ENCODE data around the gene CYLD.

The CYLD gene

DNA sequence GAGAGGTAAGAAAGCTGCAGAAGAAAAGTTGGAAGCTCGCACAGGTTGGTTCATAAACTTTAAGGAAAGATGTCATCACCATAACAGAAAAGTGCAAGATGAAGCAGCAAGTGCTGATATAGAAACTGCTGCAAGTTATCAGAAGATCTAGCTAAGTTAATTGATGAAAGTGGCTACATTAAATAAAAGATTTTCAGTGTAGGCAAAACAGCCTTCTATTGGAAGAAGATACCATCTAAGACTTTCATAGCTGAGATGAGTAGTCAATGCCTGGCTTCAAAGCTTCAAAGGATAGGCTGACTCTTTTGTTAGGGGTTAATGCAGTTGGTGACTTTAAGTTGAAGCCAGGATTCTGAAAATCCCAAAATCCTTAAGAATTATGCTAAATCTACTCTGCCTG, 24.0 kb downstream of the CYLD start:
- no peaks in the 10 kb centered on the region for H3K27me3 ChIP-seq (ENCODE audit: insufficient read depth, poor library complexity, severe bottlenecking)
- peaks cover 17% of the 10 kb centered on the region for H3K4me1 ChIP-seq (ENCODE audit: insufficient read depth, poor library complexity, severe bottlenecking)
- ATAC-seq (ENCODE audit: low read depth) (no peak), DNase-seq (ENCODE audit: low spot score) (no peak)
- H3K27ac ChIP-seq (ENCODE audit: poor library complexity, severe bottlenecking): no peak overlapping the region
- H3K36me3 ChIP-seq (ENCODE audit: low read depth): peaks cover 13% of the 10 kb centered on the region; the same call in 1 of the 2 replicates
- peaks cover 7% of the 10 kb centered on the region for H3K9me3 ChIP-seq (ENCODE audit: severe bottlenecking)
- TF ChIP-seq, protein P1, sequence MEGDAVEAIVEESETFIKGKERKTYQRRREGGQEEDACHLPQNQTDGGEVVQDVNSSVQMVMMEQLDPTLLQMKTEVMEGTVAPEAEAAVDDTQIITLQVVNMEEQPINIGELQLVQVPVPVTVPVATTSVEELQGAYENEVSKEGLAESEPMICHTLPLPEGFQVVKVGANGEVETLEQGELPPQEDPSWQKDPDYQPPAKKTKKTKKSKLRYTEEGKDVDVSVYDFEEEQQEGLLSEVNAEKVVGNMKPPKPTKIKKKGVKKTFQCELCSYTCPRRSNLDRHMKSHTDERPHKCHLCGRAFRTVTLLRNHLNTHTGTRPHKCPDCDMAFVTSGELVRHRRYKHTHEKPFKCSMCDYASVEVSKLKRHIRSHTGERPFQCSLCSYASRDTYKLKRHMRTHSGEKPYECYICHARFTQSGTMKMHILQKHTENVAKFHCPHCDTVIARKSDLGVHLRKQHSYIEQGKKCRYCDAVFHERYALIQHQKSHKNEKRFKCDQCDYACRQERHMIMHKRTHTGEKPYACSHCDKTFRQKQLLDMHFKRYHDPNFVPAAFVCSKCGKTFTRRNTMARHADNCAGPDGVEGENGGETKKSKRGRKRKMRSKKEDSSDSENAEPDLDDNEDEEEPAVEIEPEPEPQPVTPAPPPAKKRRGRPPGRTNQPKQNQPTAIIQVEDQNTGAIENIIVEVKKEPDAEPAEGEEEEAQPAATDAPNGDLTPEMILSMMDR (IDR thresholded peaks at IDR 0.05; ENCODE audit: poor library complexity, severe bottlenecking): no peak
- no peak overlapping the region for H3K4me3 ChIP-seq (ENCODE audit: severe bottlenecking)

DNA sequence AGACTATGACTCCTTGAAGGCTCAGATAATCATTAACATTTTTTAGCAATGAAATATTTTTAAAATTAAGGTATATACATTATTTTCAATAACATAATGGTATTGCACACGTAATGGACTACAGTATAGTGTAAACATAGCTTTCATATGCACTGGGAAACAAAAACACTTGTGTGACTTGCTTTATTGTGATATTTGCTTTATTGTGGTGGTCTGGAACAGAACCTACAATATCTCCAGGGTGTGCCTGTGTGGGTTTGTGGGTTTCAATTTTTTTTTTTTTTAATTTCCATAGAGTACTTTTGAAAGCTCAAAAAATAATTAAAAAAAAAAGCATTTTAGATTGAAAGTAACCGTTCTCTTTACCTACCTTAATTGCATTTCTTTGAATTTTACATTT, 25.3 kb downstream of the CYLD start:
- H3K4me3 ChIP-seq (ENCODE audit: severe bottlenecking): no peak overlapping the region
- DNase-seq (ENCODE audit: low spot score): no peak

DNA sequence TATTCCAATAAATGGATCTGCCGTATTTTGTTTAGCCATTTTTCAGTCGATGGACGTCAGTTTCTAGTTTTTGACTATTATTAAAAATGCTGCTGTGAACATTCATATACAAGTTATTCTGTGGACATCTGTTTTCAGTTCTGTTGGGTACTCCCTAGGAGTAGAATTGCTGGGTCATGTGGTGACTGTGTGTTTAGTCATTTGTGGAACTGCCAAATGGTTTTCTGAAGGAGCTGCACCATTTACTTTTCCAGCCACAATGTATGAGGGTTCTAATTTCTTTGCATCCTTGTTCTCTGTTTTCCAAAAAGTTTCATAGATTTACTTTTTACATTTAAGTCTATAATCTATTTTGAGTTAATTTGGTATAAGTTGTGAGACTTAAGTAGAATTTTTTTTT, 29.5 kb downstream of the CYLD start:
- TF ChIP-seq, protein P1 (IDR thresholded peaks at IDR 0.05; ENCODE audit: poor library complexity, severe bottlenecking): no peak
- Histone ChIP-seq H3K27me3 (ENCODE audit: insufficient read depth, poor library complexity, severe bottlenecking) (no peaks in the 10 kb centered on the region), H3K4me3 (ENCODE audit: severe bottlenecking) (no peak overlapping the region), H3K4me1 (ENCODE audit: insufficient read depth, poor library complexity, severe bottlenecking) (no peaks in the 10 kb centered on the region), H3K36me3 (ENCODE audit: low read depth) (peaks cover 7% of the 10 kb centered on the region; the same call in 1 of the 2 replicates), H3K9me3 (ENCODE audit: severe bottlenecking) (no peaks in the 10 kb centered on the region), H3K27ac (ENCODE audit: poor library complexity, severe bottlenecking) (no peak overlapping the region)
- no peak for DNase-seq (ENCODE audit: low spot score)
- no peak for ATAC-seq (ENCODE audit: low read depth)

More for the DNA sequence above, 25.3 kb downstream of the CYLD start:
- Histone ChIP-seq H3K4me1 (ENCODE audit: insufficient read depth, poor library complexity, severe bottlenecking) (peaks cover 17% of the 10 kb centered on the region), H3K27ac (ENCODE audit: poor library complexity, severe bottlenecking) (no peak overlapping the region), H3K9me3 (ENCODE audit: severe bottlenecking) (peaks cover 7% of the 10 kb centered on the region), H3K27me3 (ENCODE audit: insufficient read depth, poor library complexity, severe bottlenecking) (no peaks in the 10 kb centered on the region), H3K36me3 (ENCODE audit: low read depth) (peaks cover 13% of the 10 kb centered on the region; the same call in 1 of the 2 replicates)
- TF ChIP-seq, protein P1 (IDR thresholded peaks at IDR 0.05; ENCODE audit: poor library complexity, severe bottlenecking): no peak
- ATAC-seq (ENCODE audit: low read depth): no peak

DNA sequence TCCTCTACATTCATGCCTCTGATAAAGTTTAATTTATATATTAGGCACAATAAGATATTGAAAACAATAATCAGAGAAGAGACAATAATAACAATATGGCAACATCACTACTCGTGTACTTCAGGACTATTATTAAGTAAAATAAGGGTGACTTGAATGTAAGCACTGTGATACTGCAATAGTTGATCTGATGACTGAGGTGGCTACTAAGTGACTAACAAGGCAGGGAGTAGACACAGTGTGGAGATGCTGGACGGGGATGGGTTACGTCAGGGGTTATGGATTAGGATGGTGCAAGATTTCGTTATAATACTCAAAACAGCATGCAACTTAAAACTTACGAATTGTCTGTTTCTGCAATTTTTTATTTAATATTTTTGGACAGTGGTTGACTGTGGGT, 32.5 kb downstream of the CYLD start:
- TF ChIP-seq, protein P1 (IDR thresholded peaks at IDR 0.05; ENCODE audit: poor library complexity, severe bottlenecking): no peak
- Histone ChIP-seq H3K9me3 (ENCODE audit: severe bottlenecking) (no peaks in the 10 kb centered on the region), H3K27me3 (ENCODE audit: insufficient read depth, poor library complexity, severe bottlenecking) (no peaks in the 10 kb centered on the region), H3K4me1 (ENCODE audit: insufficient read depth, poor library complexity, severe bottlenecking) (no peaks in the 10 kb centered on the region), H3K27ac (ENCODE audit: poor library complexity, severe bottlenecking) (no peak overlapping the region), H3K36me3 (ENCODE audit: low read depth) (0 out of 2 replicates have a peak, but pooled peaks cover 8% of the 10 kb centered on the region), H3K4me3 (ENCODE audit: severe bottlenecking) (no peak overlapping the region)
- ATAC-seq (ENCODE audit: low read depth) (no peak), DNase-seq (ENCODE audit: low spot score) (no peak)

DNA sequence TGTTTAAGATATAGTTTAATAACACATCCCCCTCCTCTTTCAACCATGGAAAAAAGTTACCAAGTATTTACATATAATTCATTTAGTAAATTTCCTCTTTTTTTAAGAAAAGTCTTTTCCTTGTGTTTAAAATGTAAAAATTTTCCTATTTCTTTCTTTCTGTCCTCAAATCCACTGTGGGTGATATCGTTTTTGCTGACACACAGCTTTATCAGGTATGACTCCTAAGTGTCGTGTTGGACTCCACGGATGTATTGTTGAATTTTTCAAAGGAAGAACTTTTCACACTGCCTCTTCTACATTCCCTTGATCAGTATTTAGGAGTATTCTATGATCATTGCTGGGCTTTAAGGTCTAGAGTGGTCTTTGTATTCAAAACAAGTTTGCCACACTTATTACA, 33.1 kb downstream of the CYLD start:
- no peaks in the 10 kb centered on the region for H3K27me3 ChIP-seq (ENCODE audit: insufficient read depth, poor library complexity, severe bottlenecking)
- TF ChIP-seq, protein P1 (IDR thresholded peaks at IDR 0.05; ENCODE audit: poor library complexity, severe bottlenecking): no peak
- no peaks in the 10 kb centered on the region for H3K4me1 ChIP-seq (ENCODE audit: insufficient read depth, poor library complexity, severe bottlenecking)
- H3K4me3 ChIP-seq (ENCODE audit: severe bottlenecking): no peak overlapping the region
- H3K9me3 ChIP-seq (ENCODE audit: severe bottlenecking): no peaks in the 10 kb centered on the region
- DNase-seq (ENCODE audit: low spot score): no peak
- ATAC-seq (ENCODE audit: low read depth): no peak
- peaks cover 12% of the 10 kb centered on the region; the same call in 1 of the 2 replicates for H3K36me3 ChIP-seq (ENCODE audit: low read depth)
- no peak overlapping the region for H3K27ac ChIP-seq (ENCODE audit: poor library complexity, severe bottlenecking)

Data from RWPE2 (cell line).